Naive thymus-derived CD4-positive, alpha-beta T cell (primary cell): ENCODE results near the gene UBIAD1. TPM values are rescaled to one million over a fixed set of nuclear protein-coding genes. Genes with fewer than 3 reads are reported as not detected.

Experiments
- ATAC-seq: fragments of 150-1000 bp; cut with Tn5 transposase; 2 replicates; pipeline ENCODE4 v1.10.0; 2021; ENCODE audit warnings: mild to moderate bottlenecking, moderate library complexity
- CTCF ChIA-PET: fragments of 350-600 bp; sonication (Branson Sonifier 250); formaldehyde crosslinking; loops from one replicate; lab custom pipeline; 2021; ENCODE audit warnings: antibody characterized with exemption; lab: Charles Lee
- POLR2A ChIA-PET: fragments of 350-600 bp; sonication (Branson Sonifier 250); formaldehyde crosslinking; loops from one replicate; lab custom pipeline; 2021; ENCODE audit warnings: antibody characterized with exemption, inconsistent platforms; lab: Charles Lee
- DNase-seq, 9 donors: peaks; one replicate each; pipeline versions ENCODE4 v3.0.0 to v3.0.0-alpha.2; 2020 to 2022; ENCODE audit warnings: mixed read lengths in 1 of 9
- H3K27ac ChIP-seq: one replicate; pipeline ENCODE4 v1.7.0; 2013; ENCODE audit warnings: mild to moderate bottlenecking, low read depth, low read length, moderate library complexity
- H3K27me3 ChIP-seq, 2 donors: one replicate each; pipeline ENCODE4 v1.7.0; 2013; ENCODE audit warnings: low read length in 2 of 2, mild to moderate bottlenecking in 2 of 2, moderate library complexity in 2 of 2; ENCODE audit not compliant: control insufficient read depth in 2 of 2, insufficient read depth in 2 of 2
- H3K36me3 ChIP-seq, 3 experiments: 1 replicate in 2 of 3; 2 replicates in 1 of 3; pipeline ENCODE4 v1.7.0; 2013; ENCODE audit warnings: low read length in 3 of 3, mild to moderate bottlenecking in 3 of 3, moderate library complexity in 1 of 3; ENCODE audit not compliant: insufficient read depth in 3 of 3, control insufficient read depth in 2 of 3
- H3K4me1 ChIP-seq, 2 donors: one replicate each; pipeline ENCODE4 v1.7.0; 2013; ENCODE audit warnings: low read length in 2 of 2, mild to moderate bottlenecking in 2 of 2, moderate library complexity in 1 of 2; ENCODE audit not compliant: control insufficient read depth in 2 of 2, insufficient read depth in 2 of 2
- H3K4me3 ChIP-seq: 2 replicates; pipeline ENCODE4 v1.7.0; 2013; ENCODE audit warnings: mild to moderate bottlenecking, low read length
- H3K9me3 ChIP-seq, 3 experiments: 1 replicate in 2 of 3; 2 replicates in 1 of 3; pipeline ENCODE4 v1.7.0; 2013; ENCODE audit warnings: low read length in 3 of 3; ENCODE audit not compliant: control insufficient read depth in 2 of 3
- H3K27ac Mint-ChIP-seq, 9 donors: one replicate each; pipeline ENCODE4 v1.8.0; 2020 to 2022; ENCODE audit warnings: mixed read lengths in 9 of 9, mild to moderate bottlenecking in 8 of 9, moderate library complexity in 5 of 9, inconsistent platforms in 2 of 9
- H3K27me3 Mint-ChIP-seq, 5 donors: one replicate each; pipeline ENCODE4 v1.8.0; 2021 to 2022; ENCODE audit warnings: mixed read lengths in 5 of 5, mild to moderate bottlenecking in 1 of 5
- H3K36me3 Mint-ChIP-seq, 5 donors: one replicate each; pipeline ENCODE4 v1.8.0; 2020 to 2022; ENCODE audit warnings: mixed read lengths in 5 of 5, mild to moderate bottlenecking in 3 of 5, inconsistent platforms in 1 of 5
- H3K4me1 Mint-ChIP-seq, 7 donors: one replicate each; pipeline ENCODE4 v1.8.0; 2020 to 2022; ENCODE audit warnings: mixed read lengths in 7 of 7, mild to moderate bottlenecking in 3 of 7, inconsistent platforms in 1 of 7
- H3K4me3 Mint-ChIP-seq, 10 donors: one replicate each; pipeline ENCODE4 v1.8.0; 2020 to 2022; ENCODE audit warnings: mild to moderate bottlenecking in 10 of 10, mixed read lengths in 10 of 10, moderate library complexity in 6 of 10, inconsistent platforms in 2 of 10
- H3K9me3 Mint-ChIP-seq, 11 donors: one replicate each; pipeline ENCODE4 v1.8.0; 2020 to 2022; ENCODE audit warnings: mixed read lengths in 11 of 11, mild to moderate bottlenecking in 4 of 11, inconsistent platforms in 1 of 11, moderate library complexity in 1 of 11
- intact Hi-C, 2 donors: fragments of 100-400 bp; cut with micrococcal nuclease; formaldehyde crosslinking; loops; one replicate each; pipeline ENCODE4 v1.15.1; 2023
- polyA plus RNA-seq, 2 donors: library from polyadenylated mRNA; unstranded; fragments of 300-500 nt; fragmentation: Illumina TruSeq; gene quantifications; one replicate each; pipeline ENCODE4 v1.2.3, GENCODE V29; 2021
- total RNA-seq, 6 experiments: library from RNA in 5 of 6; stranded (reverse) in 5 of 6; gene quantifications; 1 replicate in 5 of 6; 2 replicates in 1 of 6; pipeline ENCODE4 v1.2.3 and lab custom pipeline; 2021 to 2026

UBIAD1 gene
- total and polyA plus RNA-seq, 7 experiments from 2014 or later, result 21.7 to 60.9 (median 38.3) TPM

- Histone ChIP-seq H3K27me3 (no peaks in the 10 kb centered on the region), H3K9me3 (no peaks in the 10 kb centered on the region), H3K27ac (peak overlapping the region; percentile 97), H3K4me3 (peak overlapping the region; percentile 71), H3K4me1 (peaks cover 21 to 31% of the 10 kb centered on the region in 2 donors), H3K36me3 (peaks cover 0 to 15% (median 0%) of the 10 kb centered on the region in 3 experiments)
- Mint-ChIP-seq H3K4me1 (peaks cover 29 to 48% (median 39%) of the 10 kb centered on the region in 7 donors), H3K27ac (peak overlapping the region; percentile 90 to 96 (median 92)), H3K36me3 (peaks cover 10 to 26% (median 21%) of the 10 kb centered on the region in 5 donors), H3K4me3 (peak overlapping the region; percentile 84 to 99 (median 96)), H3K27me3 (peaks cover 0 to 3% (median 0%) of the 10 kb centered on the region in 5 donors), H3K9me3 (no peaks in the 10 kb centered on the region)
- peak; percentile 45 for ATAC-seq
- peak in 1 of 9 donors; percentile 13 for DNase-seq
- intact Hi-C loops, result loop anchor here (1.0 to 2.0 kb wide), 8 partner anchors 8 to 634 kb away; partner anchors contain the start of genes MTOR (in 2 of the 2), CLCN6 (in 1 of the 2), EXOSC10 (in 1 of the 2) and FBXO2 (in 1 of the 2)
- CTCF ChIA-PET, result no interaction called here
- POLR2A ChIA-PET, result interaction anchor here (1.3 to 2.9 kb wide), 5 partner anchors 10 to 446 kb away, joined by 3 to 28 read pairs (median 9); partner anchors contain the start of gene MTOR
Observed at GRCh38 chr1:11273595-11274234, 717 bp downstream of the UBIAD1 start.

- H3K4me1 ChIP-seq, result peaks cover 32 to 75% of the 10 kb centered on the region in 2 donors
- ATAC-seq, result no peak
- intact Hi-C loops, result no loop called here
- H3K4me1 Mint-ChIP-seq, result peaks cover 67 to 93% (median 81%) of the 10 kb centered on the region in 7 donors
- no peaks in the 10 kb centered on the region for H3K9me3 ChIP-seq
- peaks cover 0 to 15% (median 0%) of the 10 kb centered on the region in 3 experiments for H3K36me3 ChIP-seq
- ChIA-PET CTCF (interaction anchor here (0.8 to 2.1 kb wide), 2 partner anchors 15 to 17 kb away, joined by 3 to 9 read pairs; no protein-coding TSS in a partner anchor), POLR2A (interaction anchor here (1.0 to 5.5 kb wide), 3 partner anchors 11 to 17 kb away, joined by 3 to 31 read pairs (median 26); partner anchors contain the start of gene MTOR)
- no peak for DNase-seq
- peak overlapping the region in 4 of 10 donors; percentile 25 to 83 (median 43) for H3K4me3 Mint-ChIP-seq
- peak overlapping the region; percentile 71 for H3K27ac ChIP-seq
- H3K9me3 Mint-ChIP-seq, result peaks cover 0 to 4% (median 0%) of the 10 kb centered on the region in 11 donors
- no peaks in the 10 kb centered on the region for H3K27me3 ChIP-seq
- no peaks in the 10 kb centered on the region for H3K27me3 Mint-ChIP-seq
- no peak overlapping the region for H3K4me3 ChIP-seq
- H3K36me3 Mint-ChIP-seq, result peaks cover 19 to 52% (median 39%) of the 10 kb centered on the region in 5 donors
- H3K27ac Mint-ChIP-seq, result peak overlapping the region in 7 of 9 donors; percentile 46 to 98 (median 88)
Observed at GRCh38 chr1:11279152-11279551, 6.2 kb downstream of the UBIAD1 start.

GRCh38 chr1:11279630-11280029, 6.6 kb downstream of the UBIAD1 start:
- POLR2A ChIA-PET, result interaction anchor here (1.2 to 5.5 kb wide), 5 partner anchors 9 to 21 kb away, joined by 3 to 31 read pairs (median 4); partner anchors contain the start of gene MTOR
- Histone ChIP-seq H3K27ac (peak overlapping the region; percentile 71), H3K4me1 (peaks cover 31 to 78% of the 10 kb centered on the region in 2 donors), H3K36me3 (peaks cover 0 to 15% (median 0%) of the 10 kb centered on the region in 3 experiments), H3K4me3 (no peak overlapping the region), H3K27me3 (no peaks in the 10 kb centered on the region), H3K9me3 (no peaks in the 10 kb centered on the region)
- CTCF ChIA-PET, result interaction anchor here (0.6 to 2.1 kb wide), 3 partner anchors 12 to 242 kb away, joined by 3 to 9 read pairs (median 3); no protein-coding TSS in a partner anchor
- Mint-ChIP-seq H3K4me1 (peaks cover 70 to 97% (median 85%) of the 10 kb centered on the region in 7 donors), H3K9me3 (peaks cover 0 to 4% (median 0%) of the 10 kb centered on the region in 11 donors), H3K36me3 (peaks cover 19 to 53% (median 40%) of the 10 kb centered on the region in 5 donors), H3K27me3 (no peaks in the 10 kb centered on the region), H3K4me3 (peak overlapping the region; percentile 43 to 85 (median 70)), H3K27ac (peak overlapping the region; percentile 70 to 98 (median 90))
- DNase-seq (no peak), ATAC-seq (no peak)
- intact Hi-C loops, result loop anchor here in 1 of 2 donors (2.0 to 5.0 kb wide), 2 partner anchors 15 to 807 kb away; partner anchors contain the start of genes DFFA and PEX14

- Mint-ChIP-seq H3K27ac (peak overlapping the region; percentile 70 to 98 (median 90)), H3K36me3 (peaks cover 13 to 55% (median 41%) of the 10 kb centered on the region in 5 donors), H3K27me3 (no peaks in the 10 kb centered on the region), H3K4me1 (peaks cover 70 to 97% (median 85%) of the 10 kb centered on the region in 7 donors), H3K4me3 (peak overlapping the region; percentile 47 to 85 (median 73)), H3K9me3 (peaks cover 0 to 4% (median 0%) of the 10 kb centered on the region in 11 donors)
- ChIA-PET CTCF (interaction anchor here (0.6 to 2.1 kb wide), 6 partner anchors 10 to 323 kb away, joined by 3 to 9 read pairs (median 3); no protein-coding TSS in a partner anchor), POLR2A (interaction anchor here (0.7 to 5.5 kb wide), 10 partner anchors 8 to 758 kb away, joined by 3 to 31 read pairs (median 4); partner anchors contain the start of gene MTOR)
- Histone ChIP-seq H3K4me1 (peaks cover 20 to 79% of the 10 kb centered on the region in 2 donors), H3K36me3 (peaks cover 0 to 21% (median 3%) of the 10 kb centered on the region in 3 experiments), H3K27me3 (no peaks in the 10 kb centered on the region), H3K9me3 (no peaks in the 10 kb centered on the region), H3K4me3 (peak overlapping the region; percentile 40), H3K27ac (peak overlapping the region; percentile 71)
- ATAC-seq (peak; percentile 84), DNase-seq (peak in 7 of 9 donors; percentile 35 to 60 (median 57))
- intact Hi-C loops, result loop anchor here (1.0 to 5.0 kb wide), 4 partner anchors 8 to 809 kb away; partner anchors contain the start of genes UBIAD1 (in 2 of the 2), DFFA (in 1 of the 2), MTOR (in 1 of the 2) and PEX14 (in 1 of the 2)
Observed at GRCh38 chr1:11280719-11281376, 7.8 kb downstream of the UBIAD1 start.

- H3K9me3 Mint-ChIP-seq, result peaks cover 0 to 4% (median 0%) of the 10 kb centered on the region in 11 donors
- DNase-seq (no peak), ATAC-seq (no peak)
- H3K36me3 ChIP-seq, result peaks cover under 1 to 30% (median 8%) of the 10 kb centered on the region in 3 experiments
- ChIA-PET CTCF (interaction anchor here (0.6 to 2.1 kb wide), 6 partner anchors 9 to 322 kb away, joined by 3 to 9 read pairs (median 3); no protein-coding TSS in a partner anchor), POLR2A (interaction anchor here (0.7 to 5.5 kb wide), 9 partner anchors 9 to 759 kb away, joined by 3 to 31 read pairs (median 5); partner anchors contain the start of gene MTOR)
- intact Hi-C loops, result loop anchor here (1.0 to 5.0 kb wide), 4 partner anchors 8 to 809 kb away; partner anchors contain the start of genes UBIAD1 (in 2 of the 2), DFFA (in 1 of the 2), MTOR (in 1 of the 2) and PEX14 (in 1 of the 2)
- peaks cover 64 to 97% (median 87%) of the 10 kb centered on the region in 7 donors for H3K4me1 Mint-ChIP-seq
- H3K4me3 ChIP-seq, result peak overlapping the region; percentile 40
- H3K27me3 Mint-ChIP-seq, result no peaks in the 10 kb centered on the region
- peak overlapping the region; percentile 49 to 85 (median 73) for H3K4me3 Mint-ChIP-seq
- peak overlapping the region; percentile 71 for H3K27ac ChIP-seq
- no peaks in the 10 kb centered on the region for H3K27me3 ChIP-seq
- H3K36me3 Mint-ChIP-seq, result peaks cover 8 to 57% (median 45%) of the 10 kb centered on the region in 5 donors
- H3K4me1 ChIP-seq, result peaks cover 21 to 81% of the 10 kb centered on the region in 2 donors
- peak overlapping the region; percentile 70 to 98 (median 90) for H3K27ac Mint-ChIP-seq
- H3K9me3 ChIP-seq, result no peaks in the 10 kb centered on the region
Observed at GRCh38 chr1:11281518-11282331, 8.7 kb downstream of the UBIAD1 start.
